Activated CD8-positive, alpha-beta memory T cell treated with anti-CD3 and anti-CD28 coated beads, Interleukin-2, amount 50 U/mL, for 24 hours (primary cell): ENCODE results near the gene ADARB2.
"Not testable (repeated sequence)": the region's sequence is repeated elsewhere in the genome, so short reads cannot be mapped to it uniquely, and the experiment has no call there.

Experiments
- DNase-seq: peaks from one replicate; pipeline ENCODE4 v3.0.0-alpha.2; 2020; ENCODE audit errors: extremely low read depth

The ADARB2 gene

GRCh38 chr10:1327759-1328158 lies 409.6 kb downstream of the ADARB2 start:
- DNase-seq: no peak

GRCh38 chr10:1326514-1326913 lies 410.8 kb downstream of the ADARB2 start:
- DNase-seq: not testable (repeated sequence)

GRCh38 chr10:1324903-1325302 lies 412.4 kb downstream of the ADARB2 start:
- no peak for DNase-seq

GRCh38 chr10:1323951-1324350 lies 413.4 kb downstream of the ADARB2 start:
- DNase-seq: no peak

- no peak for DNase-seq
These were observed 416.5 kb downstream of the ADARB2 start for GRCh38 chr10:1320739-1321320.

GRCh38 chr10:1316809-1317143 lies 420.5 kb downstream of the ADARB2 start:
- DNase-seq: no peak

GRCh38 chr10:1316121-1316808 lies 421.1 kb downstream of the ADARB2 start:
- DNase-seq: no peak

- DNase-seq: no peak
These were observed 422.1 kb downstream of the ADARB2 start for GRCh38 chr10:1315178-1315577.

GRCh38 chr10:1311726-1312125 lies 425.6 kb downstream of the ADARB2 start:
- DNase-seq: no peak

- no peak for DNase-seq
These were observed 427.0 kb downstream of the ADARB2 start for GRCh38 chr10:1310271-1310789.

GRCh38 chr10:1309617-1310270 lies 427.6 kb downstream of the ADARB2 start:
- DNase-seq: no peak

- no peak for DNase-seq
These were observed 428.2 kb downstream of the ADARB2 start for GRCh38 chr10:1308962-1309616.

- no peak for DNase-seq
These were observed 429.0 kb downstream of the ADARB2 start for GRCh38 chr10:1308173-1308961.

GRCh38 chr10:1301143-1301542 lies 436.2 kb downstream of the ADARB2 start:
- DNase-seq: no peak

GRCh38 chr10:1300218-1300617 lies 437.1 kb downstream of the ADARB2 start:
- DNase-seq: no peak

- no peak for DNase-seq
These were observed 438.1 kb downstream of the ADARB2 start for GRCh38 chr10:1299041-1299726.

- DNase-seq: no peak
These were observed 439.6 kb downstream of the ADARB2 start for GRCh38 chr10:1297566-1298301.

- DNase-seq: no peak
These were observed 441.4 kb downstream of the ADARB2 start for GRCh38 chr10:1295756-1296480.

GRCh38 chr10:1294748-1295147 lies 442.6 kb downstream of the ADARB2 start:
- no peak for DNase-seq
